Urothelium cell line (cell line): ENCODE results near the gene RHBDD3.

Experiments
- DNase-seq: peaks from one replicate; pipeline ENCODE4 v3.0.0; 2011; ENCODE audit warnings: low spot score, mixed read lengths
- FAIRE-seq: peaks from 2 replicates; lab custom pipeline; 2011; peaks lifted over from hg19 to GRCh38; lab: Jason Lieb, UNC

The RHBDD3 gene

GRCh38 chr22:29267858-29268510, at the start of gene RHBDD3, which contains the start of gene EWSR1:
Gene RHBDD3 (minus strand): TSS chr22:29267981. CDS start chr22:29265626, 2,355 bp downstream.
Gene EWSR1 (plus strand): TSS chr22:29268268. CDS start chr22:29268337, 69 bp downstream.
- FAIRE-seq (peak; percentile 73), DNase-seq (peak; percentile 97)

GRCh38 chr22:29316141-29316828, 48.5 kb upstream of the RHBDD3 start:
- FAIRE-seq (no peak), DNase-seq (no peak)

GRCh38 chr22:29315286-29316140, 47.7 kb upstream of the RHBDD3 start, which contains the start of gene RASL10A:
Gene RASL10A (minus strand): TSS chr22:29315697. CDS start chr22:29315246, 451 bp downstream.
- no peak for FAIRE-seq
- DNase-seq = no peak

- FAIRE-seq = no peak
- no peak for DNase-seq
Observed at GRCh38 chr22:29314537-29315285, 46.9 kb upstream of the RHBDD3 start.

- no peak for FAIRE-seq
- DNase-seq = no peak
Observed at GRCh38 chr22:29313576-29314466, 46.0 kb upstream of the RHBDD3 start.

GRCh38 chr22:29313126-29313575, 45.4 kb upstream of the RHBDD3 start:
- DNase-seq = no peak
- FAIRE-seq = no peak

GRCh38 chr22:29312218-29313125, 44.7 kb upstream of the RHBDD3 start:
- no peak for FAIRE-seq
- DNase-seq = no peak

- no peak for DNase-seq
- no peak for FAIRE-seq
Observed at GRCh38 chr22:29311464-29312217, 43.9 kb upstream of the RHBDD3 start.

GRCh38 chr22:29310863-29311339, 43.1 kb upstream of the RHBDD3 start:
- FAIRE-seq (peak; percentile 96), DNase-seq (peak; percentile 98)

- no peak for FAIRE-seq
- no peak for DNase-seq
Observed at GRCh38 chr22:29310065-29310862, 42.5 kb upstream of the RHBDD3 start.

GRCh38 chr22:29309332-29310064, 41.7 kb upstream of the RHBDD3 start:
- DNase-seq = peak; percentile 49
- FAIRE-seq = no peak

GRCh38 chr22:29308791-29309262, 41.0 kb upstream of the RHBDD3 start:
- peak; percentile 84 for DNase-seq
- FAIRE-seq = peak; percentile 87

GRCh38 chr22:29308148-29308790, 40.5 kb upstream of the RHBDD3 start:
- FAIRE-seq (peak; percentile 52), DNase-seq (no peak)

GRCh38 chr22:29307596-29308147, 39.9 kb upstream of the RHBDD3 start:
- peak; percentile 23 for DNase-seq
- FAIRE-seq = peak; percentile 20
